ENCODE measurements around the gene GALNS. TPM values are rescaled to one million over a fixed set of nuclear protein-coding genes. Genes with fewer than 3 reads are reported as not detected.

The GALNS gene
- total and polyA plus RNA-seq, 2 donors (not counting 3 experiments of a cell fraction or from before 2014, with no cell fraction given): 21.8 to 40.2 TPM

- FAIRE-seq: no peak
- Histone ChIP-seq H3K4me2 (ENCODE audit: insufficient read depth, low read length) (no peak overlapping the region), H3K9me1 (replicated peaks; ENCODE audit: control insufficient read depth, extremely low read depth, insufficient read depth, low read length) (no peaks in the 10 kb centered on the region), H3K4me3 (replicated peaks in 1 of 3; ENCODE audit: insufficient read depth in 1 of 3, low read depth in 1 of 3, low read length in 3 of 3) (no peak overlapping the region), H4K20me1 (replicated peaks; ENCODE audit: control insufficient read depth, extremely low read depth, insufficient read depth, low read length) (no peaks in the 10 kb centered on the region), H3K4me1 (ENCODE audit: control insufficient read depth, extremely low read depth, insufficient read depth, low read length) (no peaks in the 10 kb centered on the region), H3K9me3 (replicated peaks; ENCODE audit: control insufficient read depth, insufficient read depth, low read length) (no peaks in the 10 kb centered on the region), H3K9ac (replicated peaks; ENCODE audit: extremely low read depth, insufficient read depth, low read length) (no peak overlapping the region), H3K27me3 (ENCODE audit: control insufficient read depth in 2 of 2, insufficient read depth in 2 of 2, low read length in 2 of 2) (peaks cover 0 to 4% of the 10 kb centered on the region in 2 experiments), H3K79me2 (ENCODE audit: control insufficient read depth, insufficient read depth, low read length) (no peaks in the 10 kb centered on the region), H2AFZ (ENCODE audit: low read depth, low read length) (no peak overlapping the region), H3K36me3 (ENCODE audit: control insufficient read depth in 2 of 2, extremely low read depth in 1 of 2, insufficient read depth in 2 of 2, low read length in 2 of 2) (no peaks in the 10 kb centered on the region), H3K27ac (ENCODE audit: insufficient read depth, low read depth, low read length) (no peak overlapping the region)
- ChIA-PET POLR2A (no interaction called here), CTCF (interaction anchor here (0.7 to 2.5 kb wide), 3 partner anchors 11 to 59 kb away, joined by 3 to 8 read pairs (median 8); partner anchors contain the start of gene PIEZO1)
- TF ChIP-seq MAX (IDR thresholded peaks at IDR 0.05; ENCODE audit: insufficient read depth, insufficient read length): no peak
- TF ChIP-seq FOS (IDR thresholded peaks at IDR 0.05; ENCODE audit: borderline replicate concordance, insufficient read depth, low read length): no peak
- no TSS peak for BruUV-seq (replicated peaks)
- intact Hi-C loops (cut with micrococcal nuclease) (no loop called here), dilution Hi-C loops (cut with MboI; ENCODE audit: extremely low pct_ligation_motif_present, low sequenced_read_pairs) (no loop called here)
- DNase-seq (ENCODE audit: low read depth, low spot score): no peak
Observed at GRCh38 chr16:88796278-88796677, 60.5 kb downstream of the GALNS start.

- H3K79me2 ChIP-seq (ENCODE audit: control insufficient read depth, insufficient read depth, low read length): no peaks in the 10 kb centered on the region
- H3K27me3 ChIP-seq (ENCODE audit: control insufficient read depth in 2 of 2, insufficient read depth in 2 of 2, low read length in 2 of 2): peaks cover 0 to 4% of the 10 kb centered on the region in 2 experiments
- no TSS peak for BruUV-seq (replicated peaks)
- H3K9me1 ChIP-seq (replicated peaks; ENCODE audit: control insufficient read depth, extremely low read depth, insufficient read depth, low read length): no peaks in the 10 kb centered on the region
- H4K20me1 ChIP-seq (replicated peaks; ENCODE audit: control insufficient read depth, extremely low read depth, insufficient read depth, low read length): no peaks in the 10 kb centered on the region
- no peak overlapping the region for H3K4me2 ChIP-seq (ENCODE audit: insufficient read depth, low read length)
- ChIA-PET CTCF (interaction anchor here (0.7 to 3.4 kb wide), 4 partner anchors 8 to 56 kb away, joined by 3 to 23 read pairs (median 3); no protein-coding TSS in a partner anchor), POLR2A (no interaction called here)
- H2AFZ ChIP-seq (ENCODE audit: low read depth, low read length): no peak overlapping the region
- no peak overlapping the region for H3K9ac ChIP-seq (replicated peaks; ENCODE audit: extremely low read depth, insufficient read depth, low read length)
- FAIRE-seq: no peak
- no peak overlapping the region for H3K27ac ChIP-seq (ENCODE audit: insufficient read depth, low read depth, low read length)
- H3K36me3 ChIP-seq (ENCODE audit: control insufficient read depth in 2 of 2, extremely low read depth in 1 of 2, insufficient read depth in 2 of 2, low read length in 2 of 2): no peaks in the 10 kb centered on the region
- dilution Hi-C loops (cut with MboI; ENCODE audit: extremely low pct_ligation_motif_present, low sequenced_read_pairs) (no loop called here), intact Hi-C loops (cut with micrococcal nuclease) (no loop called here)
- TF ChIP-seq MAX (IDR thresholded peaks at IDR 0.05; ENCODE audit: insufficient read depth, insufficient read length) (no peak), GATA2 (IDR thresholded peaks at IDR 0.05; ENCODE audit: insufficient read depth, insufficient read length, low read depth, low read length) (no peak), CTCF (IDR thresholded peaks at IDR 0.05; ENCODE audit: extremely low read depth in 1 of 2, insufficient read depth in 1 of 2, low read depth in 1 of 2, low read length in 2 of 2) (no peak), FOS (IDR thresholded peaks at IDR 0.05; ENCODE audit: borderline replicate concordance, insufficient read depth, low read length) (no peak), EZH2 (IDR thresholded peaks at IDR 0.05; ENCODE audit: borderline replicate concordance, low read depth, low read length, severe bottlenecking) (no peak), POLR2AphosphoS5 (IDR thresholded peaks at IDR 0.05; ENCODE audit: insufficient read depth, low read depth, low read length) (no peak), POLR2A (IDR thresholded peaks at IDR 0.05; ENCODE audit: low read depth, low read length) (no peak), MYC (IDR thresholded peaks at IDR 0.05; ENCODE audit: low read depth, low read length) (no peak), JUN (IDR thresholded peaks at IDR 0.05; ENCODE audit: borderline replicate concordance, insufficient read depth, insufficient read length, low read depth) (no peak)
- H3K9me3 ChIP-seq (replicated peaks; ENCODE audit: control insufficient read depth, insufficient read depth, low read length): no peaks in the 10 kb centered on the region
- H3K4me3 ChIP-seq (replicated peaks in 1 of 3; ENCODE audit: insufficient read depth in 1 of 3, low read depth in 1 of 3, low read length in 3 of 3): no peak overlapping the region
- DNase-seq (ENCODE audit: low read depth, low spot score): no peak
- no peaks in the 10 kb centered on the region for H3K4me1 ChIP-seq (ENCODE audit: control insufficient read depth, extremely low read depth, insufficient read depth, low read length)
Observed at GRCh38 chr16:88793251-88793954, 63.3 kb downstream of the GALNS start.
